ENCODE data around the gene SEMA4B. TPM values are rescaled to one million over a fixed set of nuclear protein-coding genes. Genes with fewer than 3 reads are reported as not detected.
A peak's percentile ranks its signal among the peaks of the same experiment; 100 is the strongest.

Gene SEMA4B
- polyA plus RNA-seq, 1 donor (not counting 4 experiments of a cell fraction or from before 2014, with no cell fraction given), result 58.7 TPM

DNA sequence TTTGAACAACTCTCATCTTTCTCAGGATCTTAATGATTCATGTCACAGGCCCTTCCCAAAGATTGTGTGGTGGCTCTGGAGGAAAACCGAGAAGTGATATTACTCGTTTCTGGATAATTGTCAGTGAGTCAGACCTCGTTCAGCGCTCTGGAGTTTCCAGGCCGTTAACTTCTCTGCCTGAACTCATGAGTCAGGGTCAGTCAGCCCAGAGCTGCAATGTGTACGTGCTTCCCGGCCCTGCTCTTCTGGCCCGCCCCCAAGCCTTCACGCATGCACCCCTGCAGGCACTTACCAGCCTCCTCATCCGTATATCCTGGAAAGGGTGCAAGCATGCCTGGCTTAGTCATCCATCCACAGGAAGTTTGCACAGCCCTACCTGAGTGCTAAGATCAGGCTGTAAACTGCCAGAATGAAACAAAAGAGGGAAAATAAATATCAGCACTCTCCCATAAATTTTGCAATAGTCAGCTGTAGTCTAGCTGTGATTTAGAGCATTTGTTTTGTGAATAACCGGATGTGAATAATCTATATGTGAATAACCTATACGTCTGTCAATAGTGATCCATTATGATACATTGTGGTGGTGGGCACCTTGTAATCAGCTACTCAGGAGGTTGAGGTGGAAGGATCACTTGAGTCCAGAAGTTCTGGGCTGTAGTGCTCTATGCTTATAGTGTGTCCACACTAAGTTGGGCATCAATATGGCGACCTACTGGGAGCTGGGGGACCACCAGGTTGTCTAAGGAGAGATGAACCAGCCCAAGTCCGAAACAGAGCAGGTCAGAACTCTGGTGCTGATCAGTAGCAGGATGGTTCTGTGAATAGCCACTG lies 35.3 kb upstream of the SEMA4B start:
- Histone ChIP-seq H3K36me3 (ENCODE audit: control insufficient read depth in 2 of 2, extremely low read depth in 1 of 2, insufficient read depth in 2 of 2, low read length in 2 of 2) (no peaks in the 10 kb centered on the region), H3K27ac (ENCODE audit: control insufficient read depth, insufficient read depth, low read length) (peak overlapping the region; percentile 91), H3K9me3 (ENCODE audit: control insufficient read depth, low read depth, low read length) (no peaks in the 10 kb centered on the region), H4K20me1 (ENCODE audit: control insufficient read depth, extremely low read depth, insufficient read depth, low read length) (no peaks in the 10 kb centered on the region), H3K4me1 (ENCODE audit: control insufficient read depth, extremely low read depth, insufficient read depth, low read length) (peaks cover 41% of the 10 kb centered on the region), H3K79me2 (ENCODE audit: control insufficient read depth, insufficient read depth, low read length) (no peaks in the 10 kb centered on the region), H3K4me2 (ENCODE audit: control insufficient read depth, extremely low read depth, insufficient read depth, low read depth, low read length) (peak overlapping the region; percentile 46), H3K9ac (ENCODE audit: control insufficient read depth, extremely low read depth, insufficient read depth, low read length) (peak overlapping the region; percentile 59), H2AFZ (ENCODE audit: control insufficient read depth, low read length) (peak overlapping the region; percentile 65), H3K27me3 (ENCODE audit: control insufficient read depth, extremely low read depth, insufficient read depth, low read length) (no peaks in the 10 kb centered on the region), H3K9me1 (ENCODE audit: control insufficient read depth, extremely low read depth, insufficient read depth, low read length) (no peaks in the 10 kb centered on the region), H3K4me3 (ENCODE audit: control insufficient read depth in 2 of 3, extremely low read depth in 1 of 3, insufficient read depth in 2 of 3, low read depth in 1 of 3, low read length in 3 of 3) (peak overlapping the region in 1 of 3 experiments; percentile 0)
- dilution Hi-C loops (cut with MboI; ENCODE audit: extremely low pct_ligation_motif_present, low sequenced_read_pairs), result no loop called here
- TF ChIP-seq CTCF (optimal IDR thresholded peaks at IDR 0.05 in 1 of 3, IDR thresholded peaks at IDR 0.05 in 1 of 3, conservative IDR thresholded peaks at IDR 0.05 in 1 of 3; ENCODE audit: extremely low read depth in 1 of 3, insufficient read depth in 2 of 3, low read length in 3 of 3) (no peak), EZH2 (IDR thresholded peaks at IDR 0.05; ENCODE audit: low read length) (no peak)
- peak; percentile 87 for FAIRE-seq
- DNase-seq (ENCODE audit: low read depth, low spot score), result peak; percentile 99

GRCh38 chr15:90167121-90167520 lies 34.0 kb upstream of the SEMA4B start:
- Histone ChIP-seq H3K27ac (ENCODE audit: control insufficient read depth, insufficient read depth, low read length) (no peak overlapping the region), H3K36me3 (ENCODE audit: control insufficient read depth in 2 of 2, extremely low read depth in 1 of 2, insufficient read depth in 2 of 2, low read length in 2 of 2) (no peaks in the 10 kb centered on the region), H3K4me3 (ENCODE audit: control insufficient read depth in 2 of 3, extremely low read depth in 1 of 3, insufficient read depth in 2 of 3, low read depth in 1 of 3, low read length in 3 of 3) (no peak overlapping the region), H3K4me2 (ENCODE audit: control insufficient read depth, extremely low read depth, insufficient read depth, low read depth, low read length) (no peak overlapping the region), H3K9me1 (ENCODE audit: control insufficient read depth, extremely low read depth, insufficient read depth, low read length) (no peaks in the 10 kb centered on the region), H3K9ac (ENCODE audit: control insufficient read depth, extremely low read depth, insufficient read depth, low read length) (no peak overlapping the region), H3K4me1 (ENCODE audit: control insufficient read depth, extremely low read depth, insufficient read depth, low read length) (peaks cover 29% of the 10 kb centered on the region), H3K79me2 (ENCODE audit: control insufficient read depth, insufficient read depth, low read length) (no peaks in the 10 kb centered on the region), H3K9me3 (ENCODE audit: control insufficient read depth, low read depth, low read length) (no peaks in the 10 kb centered on the region), H3K27me3 (ENCODE audit: control insufficient read depth, extremely low read depth, insufficient read depth, low read length) (no peaks in the 10 kb centered on the region), H2AFZ (ENCODE audit: control insufficient read depth, low read length) (no peak overlapping the region), H4K20me1 (ENCODE audit: control insufficient read depth, extremely low read depth, insufficient read depth, low read length) (no peaks in the 10 kb centered on the region)
- dilution Hi-C loops (cut with MboI; ENCODE audit: extremely low pct_ligation_motif_present, low sequenced_read_pairs), result no loop called here
- DNase-seq (ENCODE audit: low read depth, low spot score), result no peak
- TF ChIP-seq EZH2 (IDR thresholded peaks at IDR 0.05; ENCODE audit: low read length) (no peak), CTCF (optimal IDR thresholded peaks at IDR 0.05 in 1 of 3, IDR thresholded peaks at IDR 0.05 in 1 of 3, conservative IDR thresholded peaks at IDR 0.05 in 1 of 3; ENCODE audit: extremely low read depth in 1 of 3, insufficient read depth in 2 of 3, low read length in 3 of 3) (no peak)
- FAIRE-seq, result no peak

Data from keratinocyte (primary cell).